MM.1S (cell line): ENCODE results near the gene CASZ1.

ENCODE experiments used
- DNase-seq: peaks from one replicate; pipeline ENCODE4 v3.0.0-alpha.2; 2015
- H2AFZ ChIP-seq: fragments of 300-600 bp; sonication (generic); 2 replicates; pipeline ENCODE4 v1.6.0; 2016; ENCODE audit warnings: antibody characterized with exemption, low read length
- H3F3A ChIP-seq: fragments of 300-600 bp; sonication (generic); 2 replicates; pipeline ENCODE4 v1.6.1; 2016; ENCODE audit warnings: mild to moderate bottlenecking, antibody characterized with exemption, low read length, moderate library complexity, mixed read lengths; ENCODE audit not compliant: insufficient read depth
- H3K27ac ChIP-seq: fragments of 300-600 bp; sonication (generic); 2 replicates; pipeline ENCODE4 v1.5.1; 2016; ENCODE audit warnings: mild to moderate bottlenecking, low read length
- H3K27me3 ChIP-seq: fragments of 300-600 bp; sonication (generic); replicated peaks from 2 replicates; pipeline ENCODE4 v1.6.0; 2016; ENCODE audit warnings: low read length; ENCODE audit not compliant: insufficient read depth
- H3K36me3 ChIP-seq: fragments of 300-600 bp; sonication (generic); replicated peaks from 2 replicates; pipeline ENCODE4 v1.6.1; 2016; ENCODE audit warnings: mild to moderate bottlenecking, low read length, mixed read lengths; ENCODE audit not compliant: insufficient read depth
- H3K4me1 ChIP-seq: fragments of 300-600 bp; sonication (generic); 2 replicates; pipeline ENCODE4 v1.6.1; 2016; ENCODE audit warnings: low read length, mixed read lengths
- H3K4me2 ChIP-seq: fragments of 300-600 bp; sonication (generic); 2 replicates; pipeline ENCODE4 v1.6.0; 2016; ENCODE audit warnings: low read depth, low read length
- H3K4me3 ChIP-seq: fragments of 300-600 bp; sonication (generic); 2 replicates; pipeline ENCODE4 v1.5.1; 2016; ENCODE audit warnings: low read length, mixed read lengths
- H3K79me2 ChIP-seq: fragments of 300-600 bp; sonication (generic); 2 replicates; pipeline ENCODE4 v1.6.1; 2016; ENCODE audit warnings: mixed run types, low read length, mixed read lengths
- H3K9ac ChIP-seq: fragments of 300-600 bp; sonication (generic); 2 replicates; pipeline ENCODE4 v1.6.1; 2016; ENCODE audit warnings: low read length, mixed read lengths
- H3K9me2 ChIP-seq: fragments of 300-600 bp; sonication (generic); replicated peaks from 2 replicates; pipeline ENCODE4 v1.6.1; 2016; ENCODE audit warnings: mild to moderate bottlenecking, low read length, mixed read lengths; ENCODE audit not compliant: insufficient read depth
- H3K9me3 ChIP-seq: fragments of 300-600 bp; sonication (generic); replicated peaks from 2 replicates; pipeline ENCODE4 v1.6.1; 2016; ENCODE audit warnings: mild to moderate bottlenecking, low read length, mixed read lengths; ENCODE audit not compliant: insufficient read depth
- H4K20me1 ChIP-seq: fragments of 300-600 bp; sonication (generic); 2 replicates; pipeline ENCODE4 v1.6.1; 2016; ENCODE audit warnings: mild to moderate bottlenecking, low read length, moderate library complexity, mixed read lengths; ENCODE audit not compliant: insufficient read depth
- EZH2 ChIP-seq: fragments of 300-600 bp; sonication (generic); optimal IDR thresholded peaks from 2 replicates; pipeline ENCODE3; 2017; ENCODE audit warnings: low read depth, mild to moderate bottlenecking, antibody characterized with exemption, low read length, mixed read lengths
- EZH2phosphoT487 ChIP-seq: fragments of 300-600 bp; sonication (generic); IDR thresholded peaks from 2 replicates; pipeline ENCODE4 v1.6.1; 2018; ENCODE audit warnings: antibody characterized with exemption, low read length
- TF ChIP-seq, protein P1 (sequence below): fragments of 300-600 bp; sonication (generic); IDR thresholded peaks from 2 replicates; pipeline ENCODE4 v1.5.1; 2016; ENCODE audit warnings: antibody characterized with exemption, low read length, mixed read lengths

Gene CASZ1

GRCh38 chr1:10620776-10621175 lies 175.7 kb downstream of the CASZ1 start:
- no peak for DNase-seq
- no peak overlapping the region for H3K9ac ChIP-seq
- no peaks in the 10 kb centered on the region for H3F3A ChIP-seq
- H3K9me2 ChIP-seq = no peaks in the 10 kb centered on the region
- no peaks in the 10 kb centered on the region for H3K4me1 ChIP-seq
- H3K79me2 ChIP-seq = no peaks in the 10 kb centered on the region
- H3K27ac ChIP-seq = no peak overlapping the region
- no peaks in the 10 kb centered on the region for H3K9me3 ChIP-seq
- TF ChIP-seq EZH2 = no peak
- no peak for TF ChIP-seq EZH2phosphoT487
- TF ChIP-seq, protein P1, sequence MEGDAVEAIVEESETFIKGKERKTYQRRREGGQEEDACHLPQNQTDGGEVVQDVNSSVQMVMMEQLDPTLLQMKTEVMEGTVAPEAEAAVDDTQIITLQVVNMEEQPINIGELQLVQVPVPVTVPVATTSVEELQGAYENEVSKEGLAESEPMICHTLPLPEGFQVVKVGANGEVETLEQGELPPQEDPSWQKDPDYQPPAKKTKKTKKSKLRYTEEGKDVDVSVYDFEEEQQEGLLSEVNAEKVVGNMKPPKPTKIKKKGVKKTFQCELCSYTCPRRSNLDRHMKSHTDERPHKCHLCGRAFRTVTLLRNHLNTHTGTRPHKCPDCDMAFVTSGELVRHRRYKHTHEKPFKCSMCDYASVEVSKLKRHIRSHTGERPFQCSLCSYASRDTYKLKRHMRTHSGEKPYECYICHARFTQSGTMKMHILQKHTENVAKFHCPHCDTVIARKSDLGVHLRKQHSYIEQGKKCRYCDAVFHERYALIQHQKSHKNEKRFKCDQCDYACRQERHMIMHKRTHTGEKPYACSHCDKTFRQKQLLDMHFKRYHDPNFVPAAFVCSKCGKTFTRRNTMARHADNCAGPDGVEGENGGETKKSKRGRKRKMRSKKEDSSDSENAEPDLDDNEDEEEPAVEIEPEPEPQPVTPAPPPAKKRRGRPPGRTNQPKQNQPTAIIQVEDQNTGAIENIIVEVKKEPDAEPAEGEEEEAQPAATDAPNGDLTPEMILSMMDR = no peak
- no peaks in the 10 kb centered on the region for H4K20me1 ChIP-seq
- no peak overlapping the region for H3K4me2 ChIP-seq
- no peaks in the 10 kb centered on the region for H3K36me3 ChIP-seq
- no peak overlapping the region for H3K4me3 ChIP-seq
- H3K27me3 ChIP-seq = no peaks in the 10 kb centered on the region
- no peak overlapping the region for H2AFZ ChIP-seq

- H3K9me2 ChIP-seq = no peaks in the 10 kb centered on the region
- no peak overlapping the region for H3K9ac ChIP-seq
- H2AFZ ChIP-seq = no peak overlapping the region
- H3K36me3 ChIP-seq = no peaks in the 10 kb centered on the region
- no peaks in the 10 kb centered on the region for H3K9me3 ChIP-seq
- H4K20me1 ChIP-seq = no peaks in the 10 kb centered on the region
- H3K27ac ChIP-seq = no peak overlapping the region
- no peak overlapping the region for H3K4me2 ChIP-seq
- no peaks in the 10 kb centered on the region for H3K4me1 ChIP-seq
- H3K27me3 ChIP-seq = no peaks in the 10 kb centered on the region
- no peak for TF ChIP-seq EZH2phosphoT487
- TF ChIP-seq, protein P1 = no peak
- TF ChIP-seq EZH2 = no peak
- no peaks in the 10 kb centered on the region for H3F3A ChIP-seq
- H3K79me2 ChIP-seq = no peaks in the 10 kb centered on the region
- H3K4me3 ChIP-seq = no peak overlapping the region
- no peak for DNase-seq
Observed at GRCh38 chr1:10617931-10618885, 178.2 kb downstream of the CASZ1 start.

GRCh38 chr1:10617318-10617717 lies 179.1 kb downstream of the CASZ1 start:
- H3K79me2 ChIP-seq = no peaks in the 10 kb centered on the region
- no peaks in the 10 kb centered on the region for H3F3A ChIP-seq
- no peaks in the 10 kb centered on the region for H3K9me2 ChIP-seq
- no peak overlapping the region for H3K27ac ChIP-seq
- no peak overlapping the region for H3K4me3 ChIP-seq
- H2AFZ ChIP-seq = no peak overlapping the region
- no peaks in the 10 kb centered on the region for H3K9me3 ChIP-seq
- TF ChIP-seq EZH2phosphoT487 (no peak), EZH2 (no peak)
- TF ChIP-seq, protein P1 = no peak
- no peak overlapping the region for H3K4me2 ChIP-seq
- H4K20me1 ChIP-seq = no peaks in the 10 kb centered on the region
- no peak overlapping the region for H3K9ac ChIP-seq
- DNase-seq = no peak
- H3K36me3 ChIP-seq = no peaks in the 10 kb centered on the region
- no peaks in the 10 kb centered on the region for H3K4me1 ChIP-seq
- no peaks in the 10 kb centered on the region for H3K27me3 ChIP-seq
